Skeletal muscle satellite cell (primary cell): ENCODE data around the gene SACM1L.

Experiments
- H3K27me3 ChIP-seq: 2 replicates; pipeline ENCODE4 v1.7.0; 2013; ENCODE audit warnings: low read length; ENCODE audit not compliant: control insufficient read depth, insufficient read depth
- H3K36me3 ChIP-seq: 2 replicates; pipeline ENCODE4 v1.7.0; 2013; ENCODE audit warnings: mild to moderate bottlenecking, control low read depth, low read length; ENCODE audit not compliant: insufficient read depth
- H3K4me1 ChIP-seq: 2 replicates; pipeline ENCODE4 v1.7.0; 2013; ENCODE audit warnings: low read length; ENCODE audit not compliant: control insufficient read depth, insufficient read depth
- H3K4me2 ChIP-seq: 2 replicates; pipeline ENCODE4 v1.7.0; 2013; ENCODE audit warnings: mild to moderate bottlenecking, low read length
- H3K4me3 ChIP-seq: 2 replicates; pipeline ENCODE4 v1.7.0; 2013; ENCODE audit warnings: low read length
- H3K9ac ChIP-seq: 2 replicates; pipeline ENCODE4 v1.7.0; 2013; ENCODE audit warnings: mild to moderate bottlenecking, low read depth, low read length, moderate library complexity
- H3K9me3 ChIP-seq: replicated peaks from 2 replicates; pipeline ENCODE4 v1.7.0; 2013; ENCODE audit warnings: mild to moderate bottlenecking, control low read depth, low read length

The SACM1L gene

GRCh38 chr3:45785605-45786150, 96.5 kb downstream of the SACM1L start:
- Histone ChIP-seq H3K36me3 (no peaks in the 10 kb centered on the region), H3K4me2 (no peak overlapping the region), H3K4me1 (no peaks in the 10 kb centered on the region), H3K27me3 (peaks cover 60% of the 10 kb centered on the region), H3K9me3 (no peaks in the 10 kb centered on the region), H3K4me3 (no peak overlapping the region), H3K9ac (no peak overlapping the region)

- H3K9me3 ChIP-seq = no peaks in the 10 kb centered on the region
- H3K9ac ChIP-seq = no peak overlapping the region
- H3K4me3 ChIP-seq = no peak overlapping the region
- H3K4me1 ChIP-seq = no peaks in the 10 kb centered on the region
- H3K27me3 ChIP-seq = peaks cover 65% of the 10 kb centered on the region
- no peak overlapping the region for H3K4me2 ChIP-seq
- H3K36me3 ChIP-seq = no peaks in the 10 kb centered on the region
Observed at GRCh38 chr3:45786801-45787495, 97.8 kb downstream of the SACM1L start.

GRCh38 chr3:45787551-45787950, 98.4 kb downstream of the SACM1L start:
- Histone ChIP-seq H3K9ac (no peak overlapping the region), H3K4me2 (no peak overlapping the region), H3K36me3 (no peaks in the 10 kb centered on the region), H3K9me3 (no peaks in the 10 kb centered on the region), H3K27me3 (peaks cover 65% of the 10 kb centered on the region), H3K4me3 (no peak overlapping the region), H3K4me1 (no peaks in the 10 kb centered on the region)

GRCh38 chr3:45789235-45789812, 100.1 kb downstream of the SACM1L start:
- H3K4me2 ChIP-seq = no peak overlapping the region
- H3K27me3 ChIP-seq = peaks cover 67% of the 10 kb centered on the region
- H3K4me1 ChIP-seq = no peaks in the 10 kb centered on the region
- no peaks in the 10 kb centered on the region for H3K36me3 ChIP-seq
- H3K4me3 ChIP-seq = no peak overlapping the region
- no peak overlapping the region for H3K9ac ChIP-seq
- no peaks in the 10 kb centered on the region for H3K9me3 ChIP-seq

- Histone ChIP-seq H3K36me3 (no peaks in the 10 kb centered on the region), H3K4me3 (no peak overlapping the region), H3K9me3 (no peaks in the 10 kb centered on the region), H3K4me2 (no peak overlapping the region), H3K4me1 (no peaks in the 10 kb centered on the region), H3K27me3 (peaks cover 71% of the 10 kb centered on the region), H3K9ac (no peak overlapping the region)
Observed at GRCh38 chr3:45790596-45790995, 101.4 kb downstream of the SACM1L start.

- Histone ChIP-seq H3K9me3 (no peaks in the 10 kb centered on the region), H3K4me1 (peaks cover 9% of the 10 kb centered on the region), H3K4me3 (no peak overlapping the region), H3K27me3 (peaks cover 71% of the 10 kb centered on the region), H3K36me3 (no peaks in the 10 kb centered on the region), H3K4me2 (no peak overlapping the region), H3K9ac (no peak overlapping the region)
Observed at GRCh38 chr3:45792036-45792435, 102.8 kb downstream of the SACM1L start.

GRCh38 chr3:45792516-45793172, 103.4 kb downstream of the SACM1L start:
- H3K9me3 ChIP-seq = no peaks in the 10 kb centered on the region
- H3K4me2 ChIP-seq = no peak overlapping the region
- H3K4me1 ChIP-seq = peaks cover 9% of the 10 kb centered on the region
- H3K9ac ChIP-seq = no peak overlapping the region
- H3K4me3 ChIP-seq = no peak overlapping the region
- peaks cover 75% of the 10 kb centered on the region for H3K27me3 ChIP-seq
- no peaks in the 10 kb centered on the region for H3K36me3 ChIP-seq

- H3K9me3 ChIP-seq = no peaks in the 10 kb centered on the region
- H3K36me3 ChIP-seq = no peaks in the 10 kb centered on the region
- peaks cover 81% of the 10 kb centered on the region for H3K27me3 ChIP-seq
- H3K4me2 ChIP-seq = no peak overlapping the region
- peaks cover 9% of the 10 kb centered on the region for H3K4me1 ChIP-seq
- H3K9ac ChIP-seq = no peak overlapping the region
- no peak overlapping the region for H3K4me3 ChIP-seq
Observed at GRCh38 chr3:45793482-45794176, 104.4 kb downstream of the SACM1L start.

GRCh38 chr3:45794177-45794560, 105.0 kb downstream of the SACM1L start:
- H3K4me3 ChIP-seq = no peak overlapping the region
- H3K4me2 ChIP-seq = no peak overlapping the region
- H3K27me3 ChIP-seq = peaks cover 86% of the 10 kb centered on the region
- H3K9ac ChIP-seq = no peak overlapping the region
- no peaks in the 10 kb centered on the region for H3K9me3 ChIP-seq
- H3K36me3 ChIP-seq = no peaks in the 10 kb centered on the region
- peaks cover 9% of the 10 kb centered on the region for H3K4me1 ChIP-seq

GRCh38 chr3:45794660-45795059, 105.5 kb downstream of the SACM1L start:
- no peak overlapping the region for H3K4me2 ChIP-seq
- H3K9me3 ChIP-seq = no peaks in the 10 kb centered on the region
- peaks cover 9% of the 10 kb centered on the region for H3K4me1 ChIP-seq
- H3K36me3 ChIP-seq = no peaks in the 10 kb centered on the region
- H3K4me3 ChIP-seq = no peak overlapping the region
- no peak overlapping the region for H3K9ac ChIP-seq
- H3K27me3 ChIP-seq = peaks cover 91% of the 10 kb centered on the region
